Measurements from ENCODE around the gene PLXNA4. TPM values are rescaled to one million over a fixed set of nuclear protein-coding genes. Genes with fewer than 3 reads are reported as not detected.

PLXNA4 gene
- total and polyA plus RNA-seq, 2 experiments from 2014 or later, result 7.3 to 33.3 TPM

DNA sequence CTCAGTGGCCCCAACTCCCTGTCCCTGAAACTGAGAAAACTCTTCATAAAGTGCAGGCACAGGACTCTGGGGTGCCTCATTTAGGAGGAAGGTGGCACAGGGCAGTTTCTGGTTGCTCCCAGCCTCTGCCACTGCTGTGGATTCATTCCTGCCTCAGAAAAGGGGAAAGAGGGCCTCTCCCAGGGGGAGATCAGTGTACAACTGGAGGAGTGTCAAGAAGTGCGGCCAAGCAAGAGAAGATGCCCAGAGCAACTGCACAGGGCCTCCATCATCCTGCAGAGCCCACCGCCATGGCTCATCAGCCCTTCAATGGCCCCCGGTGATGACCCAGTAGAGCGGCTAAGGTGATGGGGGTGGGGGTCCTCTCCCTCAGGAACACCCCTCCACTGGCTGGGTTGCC lies 150.3 kb downstream of the PLXNA4 start:
- TF ChIP-seq, protein P1, sequence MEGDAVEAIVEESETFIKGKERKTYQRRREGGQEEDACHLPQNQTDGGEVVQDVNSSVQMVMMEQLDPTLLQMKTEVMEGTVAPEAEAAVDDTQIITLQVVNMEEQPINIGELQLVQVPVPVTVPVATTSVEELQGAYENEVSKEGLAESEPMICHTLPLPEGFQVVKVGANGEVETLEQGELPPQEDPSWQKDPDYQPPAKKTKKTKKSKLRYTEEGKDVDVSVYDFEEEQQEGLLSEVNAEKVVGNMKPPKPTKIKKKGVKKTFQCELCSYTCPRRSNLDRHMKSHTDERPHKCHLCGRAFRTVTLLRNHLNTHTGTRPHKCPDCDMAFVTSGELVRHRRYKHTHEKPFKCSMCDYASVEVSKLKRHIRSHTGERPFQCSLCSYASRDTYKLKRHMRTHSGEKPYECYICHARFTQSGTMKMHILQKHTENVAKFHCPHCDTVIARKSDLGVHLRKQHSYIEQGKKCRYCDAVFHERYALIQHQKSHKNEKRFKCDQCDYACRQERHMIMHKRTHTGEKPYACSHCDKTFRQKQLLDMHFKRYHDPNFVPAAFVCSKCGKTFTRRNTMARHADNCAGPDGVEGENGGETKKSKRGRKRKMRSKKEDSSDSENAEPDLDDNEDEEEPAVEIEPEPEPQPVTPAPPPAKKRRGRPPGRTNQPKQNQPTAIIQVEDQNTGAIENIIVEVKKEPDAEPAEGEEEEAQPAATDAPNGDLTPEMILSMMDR (IDR thresholded peaks at IDR 0.05; ENCODE audit: low read depth, low read length), result no peak

DNA sequence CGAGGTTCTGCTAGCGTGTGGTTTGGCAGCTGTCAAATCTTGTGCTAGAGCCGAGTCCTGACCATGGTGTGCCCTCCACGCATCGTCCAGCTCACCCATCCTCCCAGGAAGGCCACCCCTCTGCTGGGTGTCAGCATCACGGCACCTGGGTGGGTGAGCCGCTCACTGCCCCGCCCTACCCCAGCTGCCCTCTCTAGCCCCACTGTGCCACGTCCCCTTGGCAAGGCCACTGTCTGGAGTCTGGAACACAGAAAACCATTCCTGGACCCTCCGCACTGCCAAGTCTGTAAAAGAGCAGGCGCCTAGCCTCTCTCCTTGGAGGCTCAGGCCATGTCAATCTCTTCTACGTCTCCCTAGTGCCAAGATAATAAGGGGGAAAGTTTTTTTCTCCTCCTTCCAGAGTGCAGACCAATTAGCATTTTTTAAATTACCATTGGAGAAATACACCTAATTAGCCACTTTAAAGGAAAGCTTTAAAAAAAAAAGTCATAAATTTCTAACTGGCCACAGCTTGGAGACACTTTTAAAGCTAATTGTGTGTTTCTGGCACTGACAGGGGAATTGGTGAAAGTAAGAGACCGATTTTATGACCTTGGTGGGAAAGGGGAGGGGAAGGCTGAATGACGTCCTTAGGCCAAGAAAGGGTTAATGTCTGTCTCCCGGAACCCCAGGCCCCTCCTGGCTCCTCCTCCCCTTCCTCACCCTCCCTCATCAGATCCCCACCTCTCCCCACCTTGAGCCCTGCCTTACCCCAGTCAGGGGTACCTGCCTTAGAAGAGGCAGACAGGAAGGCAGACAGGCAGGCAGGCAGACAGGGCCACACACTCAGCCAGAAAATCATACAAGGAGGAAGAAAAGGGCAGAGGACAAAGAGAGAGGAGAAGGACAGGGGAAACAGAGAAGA lies 151.2 kb downstream of the PLXNA4 start:
- H3K9me3 ChIP-seq (ENCODE audit: low read depth), result no peaks in the 10 kb centered on the region
- no peak overlapping the region for H3K27ac ChIP-seq
- no peaks in the 10 kb centered on the region for H3K27me3 ChIP-seq
- TF ChIP-seq, protein P1 (IDR thresholded peaks at IDR 0.05; ENCODE audit: low read depth, low read length), result no peak
- peaks cover 28% of the 10 kb centered on the region for H3K4me1 ChIP-seq (ENCODE audit: low read depth)
- no peak overlapping the region for H3K4me3 ChIP-seq
- no peak for DNase-seq (ENCODE audit: low read depth in 1 of 2, low spot score in 1 of 2)
- no peaks in the 10 kb centered on the region for H3K36me3 ChIP-seq

More for the DNA sequence above, 150.3 kb downstream of the PLXNA4 start:
- no peak for DNase-seq (ENCODE audit: low read depth in 1 of 2, low spot score in 1 of 2)
- Histone ChIP-seq H3K27me3 (no peaks in the 10 kb centered on the region), H3K4me3 (no peak overlapping the region), H3K27ac (no peak overlapping the region), H3K4me1 (ENCODE audit: low read depth) (peaks cover 25% of the 10 kb centered on the region), H3K36me3 (no peaks in the 10 kb centered on the region), H3K9me3 (ENCODE audit: low read depth) (no peaks in the 10 kb centered on the region)

DNA sequence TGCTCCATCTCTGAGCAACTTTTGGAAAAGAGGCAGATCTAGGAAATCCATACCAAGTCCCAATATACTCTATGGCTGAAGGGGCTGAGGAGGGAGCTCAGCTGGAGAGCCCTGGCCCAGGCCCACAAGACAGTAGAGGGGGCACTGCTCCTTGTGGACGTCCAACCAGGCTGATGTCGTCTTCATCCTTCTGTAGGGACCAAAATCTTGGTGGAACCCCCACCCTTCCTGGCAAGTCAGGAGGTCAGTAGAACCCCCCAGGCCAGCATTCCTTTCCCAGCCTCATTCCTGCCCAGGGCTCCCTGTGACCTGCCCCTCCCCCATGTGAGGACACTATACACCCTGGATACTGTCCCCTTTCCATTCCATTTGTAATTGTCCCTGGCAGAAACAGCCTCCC lies 152.0 kb downstream of the PLXNA4 start:
- H3K9me3 ChIP-seq (ENCODE audit: low read depth), result no peaks in the 10 kb centered on the region
- no peak overlapping the region for H3K27ac ChIP-seq
- TF ChIP-seq, protein P1 (IDR thresholded peaks at IDR 0.05; ENCODE audit: low read depth, low read length), result no peak
- no peak overlapping the region for H3K4me3 ChIP-seq
- H3K27me3 ChIP-seq, result no peaks in the 10 kb centered on the region
- DNase-seq (ENCODE audit: low read depth in 1 of 2, low spot score in 1 of 2), result no peak
- H3K4me1 ChIP-seq (ENCODE audit: low read depth), result peaks cover 36% of the 10 kb centered on the region
- no peaks in the 10 kb centered on the region for H3K36me3 ChIP-seq

DNA sequence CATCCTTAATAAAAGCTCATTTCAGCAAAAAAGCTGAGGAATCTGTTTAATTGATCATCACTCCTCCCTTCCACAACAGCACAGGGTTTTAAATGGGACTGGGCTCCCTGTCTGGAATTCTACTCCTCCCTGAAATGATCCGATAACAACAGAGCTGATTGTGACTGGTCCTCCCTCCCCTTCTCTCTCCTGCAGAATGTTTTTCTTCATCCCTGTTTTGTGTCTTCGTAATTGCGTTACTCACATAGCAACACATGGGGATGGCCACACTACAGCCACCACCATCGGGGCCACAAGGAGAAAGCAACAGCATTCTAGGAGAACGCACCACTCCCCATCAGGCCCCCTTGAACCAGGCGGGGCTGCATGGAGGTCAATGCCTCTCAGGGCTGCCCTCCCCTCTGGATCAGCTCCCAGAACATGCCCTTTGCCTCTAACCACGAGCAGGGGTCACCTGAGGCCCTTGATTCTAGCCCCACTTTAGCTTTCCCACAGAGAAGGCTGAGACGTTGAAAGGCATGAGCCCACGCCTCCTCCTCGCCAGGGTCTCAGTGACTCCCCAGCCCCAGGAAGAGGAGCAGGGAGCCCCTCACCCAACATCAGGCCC lies 152.6 kb downstream of the PLXNA4 start:
- Histone ChIP-seq H3K4me3 (no peak overlapping the region), H3K27ac (no peak overlapping the region), H3K9me3 (ENCODE audit: low read depth) (no peaks in the 10 kb centered on the region), H3K4me1 (ENCODE audit: low read depth) (peaks cover 42% of the 10 kb centered on the region), H3K36me3 (no peaks in the 10 kb centered on the region), H3K27me3 (no peaks in the 10 kb centered on the region)
- DNase-seq (ENCODE audit: low read depth in 1 of 2, low spot score in 1 of 2), result no peak
- TF ChIP-seq, protein P1 (IDR thresholded peaks at IDR 0.05; ENCODE audit: low read depth, low read length), result no peak

DNA sequence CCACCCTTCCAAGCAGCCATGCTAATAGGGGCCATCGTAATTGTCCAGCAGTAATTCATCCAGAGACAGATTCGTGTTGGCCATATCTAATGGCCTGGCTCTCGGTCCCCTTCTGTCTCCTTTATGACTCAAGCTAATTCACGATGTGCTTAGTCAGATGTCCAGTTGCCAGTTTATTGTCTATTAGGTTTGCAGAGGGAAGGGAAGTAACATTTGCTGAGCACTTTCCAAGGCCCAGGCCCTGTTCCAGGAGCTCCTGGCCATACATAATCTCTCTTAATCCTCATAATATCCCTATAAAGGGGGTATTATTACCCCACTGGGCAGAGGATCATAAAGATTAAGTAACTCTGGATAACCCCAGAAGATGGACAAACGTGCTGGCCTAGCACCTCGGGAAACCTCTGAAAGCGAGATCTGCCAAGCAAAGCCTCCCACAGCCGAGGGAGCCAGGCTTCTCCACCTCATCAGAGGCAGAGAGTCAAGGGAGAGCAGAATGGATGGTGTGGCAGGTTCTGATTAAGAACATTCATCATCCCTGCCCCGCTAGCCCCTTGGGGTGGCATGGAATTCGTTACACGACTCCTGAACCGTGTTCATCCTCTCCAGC lies 153.7 kb downstream of the PLXNA4 start:
- no peaks in the 10 kb centered on the region for H3K36me3 ChIP-seq
- H3K4me3 ChIP-seq, result no peak overlapping the region
- no peaks in the 10 kb centered on the region for H3K9me3 ChIP-seq (ENCODE audit: low read depth)
- no peak overlapping the region for H3K27ac ChIP-seq
- H3K27me3 ChIP-seq, result no peaks in the 10 kb centered on the region
- no peak for DNase-seq (ENCODE audit: low read depth in 1 of 2, low spot score in 1 of 2)
- H3K4me1 ChIP-seq (ENCODE audit: low read depth), result peaks cover 52% of the 10 kb centered on the region
- TF ChIP-seq, protein P1 (IDR thresholded peaks at IDR 0.05; ENCODE audit: low read depth, low read length), result no peak
